A549 (cell line): ENCODE results near the gene PCSK5. TPM values are rescaled to one million over a fixed set of nuclear protein-coding genes. Genes with fewer than 3 reads are reported as not detected.

Source experiments
- ATAC-seq, 2 experiments: fragments of 200-7000 bp in 1 of 2; fragments of >200 bp in 1 of 2; cut with Nextera tagmentation in 1 of 2; cut with Tn5 transposase in 1 of 2; 3 replicates each; pipeline versions ENCODE4 v1.8.0 to v1.9.1; 2018 to 2020; ENCODE audit warnings: mild to moderate bottlenecking in 1 of 2, moderate library complexity in 1 of 2
- CTCF ChIA-PET: fragments of 300-600 bp; sonication (Branson Sonifier 250); formaldehyde crosslinking; extraction: SDS; loops from one replicate; lab custom pipeline; 2021; ENCODE audit warnings: antibody characterized with exemption, inconsistent platforms; lab: Yijun Ruan, JAX
- POLR2A ChIA-PET: fragments of 350-600 bp; formaldehyde crosslinking; extraction: SDS; loops from one replicate; lab custom pipeline; 2021; ENCODE audit warnings: antibody characterized with exemption, inconsistent platforms; lab: Yijun Ruan, JAX
- DNase-seq, 2 experiments: peaks; one replicate each; pipeline versions ENCODE4 v3.0.0 to v3.0.0-alpha.2; 2011 to 2016; ENCODE audit warnings: low read depth in 1 of 2, low spot score in 1 of 2
- FAIRE-seq: peaks from 2 replicates; lab custom pipeline; 2011; peaks lifted over from hg19 to GRCh38; lab: Jason Lieb, UNC
- H3K27ac ChIP-seq, 2 experiments: fragments of >200 bp; sonication (Bioruptor Twin); formaldehyde crosslinking; 3 replicates each; pipeline ENCODE4 v1.5.1; 2016 to 2017
- H3K4me1 ChIP-seq: fragments of >200 bp; sonication (Bioruptor Twin); formaldehyde crosslinking; 3 replicates; pipeline ENCODE4 v1.6.1; 2016
- H3K4me2 ChIP-seq: fragments of >200 bp; sonication (Bioruptor Twin); formaldehyde crosslinking; 3 replicates; pipeline ENCODE4 v1.6.1; 2016
- H3K4me3 ChIP-seq: fragments of >200 bp; sonication (Bioruptor Twin); formaldehyde crosslinking; 3 replicates; pipeline ENCODE4 v1.5.1; 2016
- H3K9me3 ChIP-seq: fragments of >200 bp; sonication (Bioruptor Twin); formaldehyde crosslinking; 3 replicates; pipeline ENCODE4 v1.6.1; 2016
- CBX2 ChIP-seq: fragments of 200-600 bp; sonication (generic); IDR thresholded peaks from 2 replicates; pipeline ENCODE4 v1.6.1; 2016; ENCODE audit warnings: low read depth, mild to moderate bottlenecking, borderline replicate concordance
- CBX8 ChIP-seq: fragments of 200-600 bp; sonication (generic); IDR thresholded peaks from 2 replicates; pipeline ENCODE4 v1.6.1; 2016
- CHD2 ChIP-seq: fragments of 150-350 bp; IDR thresholded peaks from 2 replicates; pipeline ENCODE4 v1.6.1; 2014; ENCODE audit warnings: low read length; ENCODE audit not compliant: partially characterized antibody
- EHMT2 ChIP-seq: fragments of 200-600 bp; sonication (generic); IDR thresholded peaks from 2 replicates; pipeline ENCODE4 v1.6.1; 2016; ENCODE audit warnings: antibody characterized with exemption, low read depth, mild to moderate bottlenecking, moderate library complexity
- EP300 ChIP-seq, 2 experiments: fragments of >200 bp; sonication (Bioruptor Twin); formaldehyde crosslinking; IDR thresholded peaks; 2 replicates in 1 of 2; 3 replicates in 1 of 2; pipeline ENCODE4 v1.6.1; 2016 to 2017
- FOSL2 ChIP-seq, 2 experiments: fragments of 450-650 bp in 1 of 2; fragments of >200 bp in 1 of 2; sonication (Bioruptor Twin) in 1 of 2; formaldehyde crosslinking; IDR thresholded peaks; 2 replicates each; pipeline versions ENCODE4 v1.5.0 to v1.6.1; 2016 to 2020; ENCODE audit warnings: mild to moderate bottlenecking in 1 of 2, moderate library complexity in 1 of 2
- FOXS1 ChIP-seq: fragments of 250-450 bp; sonication (Bioruptor Pico); IDR thresholded peaks from 2 replicates; pipeline ENCODE4 v1.5.0; 2020; ENCODE audit warnings: mild to moderate bottlenecking, moderate library complexity
- GATA3 ChIP-seq: IDR thresholded peaks from 2 replicates; pipeline ENCODE4 v1.6.1; 2012; ENCODE audit warnings: borderline replicate concordance
- KDM5A ChIP-seq: fragments of 200-600 bp; sonication (generic); IDR thresholded peaks from 2 replicates; pipeline ENCODE4 v1.6.1; 2016; ENCODE audit warnings: antibody characterized with exemption, mild to moderate bottlenecking
- PHF8 ChIP-seq: fragments of 200-600 bp; sonication (generic); IDR thresholded peaks from 2 replicates; pipeline ENCODE4 v1.6.1; 2016; ENCODE audit warnings: low read depth, mild to moderate bottlenecking, antibody characterized with exemption, moderate library complexity, borderline replicate concordance
- RFX5 ChIP-seq: fragments of 450-650 bp; IDR thresholded peaks from 2 replicates; pipeline ENCODE4 v1.7.1; 2014; ENCODE audit warnings: antibody characterized with exemption, mild to moderate bottlenecking, moderate library complexity
- TFCP2L1 ChIP-seq: fragments of 250-450 bp; sonication (Bioruptor Pico); IDR thresholded peaks from 2 replicates; pipeline ENCODE4 v1.5.0; 2021; ENCODE audit warnings: mild to moderate bottlenecking
- ZSCAN20 ChIP-seq: fragments of 250-450 bp; sonication (Bioruptor Pico); IDR thresholded peaks from 2 replicates; pipeline ENCODE4 v1.8.0; 2022; ENCODE audit warnings: mild to moderate bottlenecking, moderate library complexity
- WGBS: methylation state at CpG from one replicate; pipeline ENCODE4 v1.1.6; 2017; ENCODE audit errors: missing lambda C conversion rate; 5-methylcytosine and 5-hydroxymethylcytosine counted together
- polyA plus RNA-seq, 4 experiments: library from polyadenylated mRNA; depleted of rRNA in 3 of 4; stranded (reverse); fragments of >200 nt; fragmentation: RNase III in 1 of 4; extraction: RNeasy Plus Mini Kit Qiagen cat#74134 plus additional on column Dnase treatment in 1 of 4; gene quantifications; 2 replicates in 3 of 4; 3 replicates in 1 of 4; pipeline ENCODE4 v1.2.3, GENCODE V29; 2011 to 2017
- TF ChIP-seq, protein P1 (sequence below): fragments of 250-450 bp; sonication (Bioruptor Pico); IDR thresholded peaks from 2 replicates; pipeline ENCODE4 v1.5.0; 2020; ENCODE audit warnings: low read depth, mild to moderate bottlenecking, moderate library complexity
- TF ChIP-seq, protein P2 (sequence below): fragments of 450-650 bp; IDR thresholded peaks from 2 replicates; pipeline ENCODE4 v1.6.1; 2014; ENCODE audit warnings: antibody characterized with exemption
- TF ChIP-seq, protein P3 (sequence below): IDR thresholded peaks from 2 replicates; pipeline ENCODE4 v1.6.1; 2012; ENCODE audit warnings: low read depth, borderline replicate concordance
- TF ChIP-seq, protein P4 (sequence below): fragments of 150-350 bp; IDR thresholded peaks from 2 replicates; pipeline ENCODE4 v1.6.1; 2014; ENCODE audit warnings: low read depth, mild to moderate bottlenecking, low read length
- TF ChIP-seq, protein P5 (sequence below): IDR thresholded peaks from 2 replicates; pipeline ENCODE4 v1.6.1; 2012
- TF ChIP-seq, protein P6 (sequence below): fragments of >200 bp; sonication (Bioruptor Twin); formaldehyde crosslinking; IDR thresholded peaks from 3 replicates; pipeline ENCODE4 v1.5.1; 2016

The PCSK5 gene
- polyA plus RNA-seq, 2 of the 4 experiments (the other 2 are of a cell fraction), result 1.3 to 6.7 TPM

DNA sequence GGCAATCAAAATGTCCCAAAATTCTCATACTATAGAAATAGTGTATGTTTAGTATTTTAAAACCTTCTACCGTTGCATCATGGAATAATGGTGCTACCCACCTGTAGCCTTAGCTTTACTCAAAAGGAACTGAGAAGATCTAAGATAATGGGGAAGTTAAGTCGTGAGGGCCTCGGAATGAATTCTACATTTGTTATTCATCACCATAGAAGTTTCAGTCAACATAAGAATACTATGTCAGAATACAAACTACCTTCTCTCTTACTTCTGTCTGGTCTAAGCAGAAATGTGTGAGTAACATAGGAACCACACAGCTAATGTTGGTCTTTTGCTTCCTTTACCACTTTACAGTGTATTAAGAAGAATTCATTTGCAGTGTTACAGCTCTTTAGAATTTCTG, 460.5 kb downstream of the PCSK5 start:
- ChIA-PET CTCF (no interaction called here), POLR2A (no interaction called here)
- Histone ChIP-seq H3K4me2 (no peak overlapping the region), H3K4me3 (no peak overlapping the region), H3K27ac (no peak overlapping the region), H3K9me3 (no peaks in the 10 kb centered on the region), H3K4me1 (no peaks in the 10 kb centered on the region)
- FAIRE-seq, result no peak
- no peak for ATAC-seq
- WGBS, result 46% methylated on average over 3 of the region's 3 CpGs
- DNase-seq, result no peak
- TF ChIP-seq TFCP2L1 (no peak), CBX2 (no peak), GATA3 (no peak), CBX8 (no peak)
- TF ChIP-seq, protein P1, sequence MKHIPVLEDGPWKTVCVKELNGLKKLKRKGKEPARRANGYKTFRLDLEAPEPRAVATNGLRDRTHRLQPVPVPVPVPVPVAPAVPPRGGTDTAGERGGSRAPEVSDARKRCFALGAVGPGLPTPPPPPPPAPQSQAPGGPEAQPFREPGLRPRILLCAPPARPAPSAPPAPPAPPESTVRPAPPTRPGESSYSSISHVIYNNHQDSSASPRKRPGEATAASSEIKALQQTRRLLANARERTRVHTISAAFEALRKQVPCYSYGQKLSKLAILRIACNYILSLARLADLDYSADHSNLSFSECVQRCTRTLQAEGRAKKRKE (CRISPR knock-in tag), result no peak

DNA sequence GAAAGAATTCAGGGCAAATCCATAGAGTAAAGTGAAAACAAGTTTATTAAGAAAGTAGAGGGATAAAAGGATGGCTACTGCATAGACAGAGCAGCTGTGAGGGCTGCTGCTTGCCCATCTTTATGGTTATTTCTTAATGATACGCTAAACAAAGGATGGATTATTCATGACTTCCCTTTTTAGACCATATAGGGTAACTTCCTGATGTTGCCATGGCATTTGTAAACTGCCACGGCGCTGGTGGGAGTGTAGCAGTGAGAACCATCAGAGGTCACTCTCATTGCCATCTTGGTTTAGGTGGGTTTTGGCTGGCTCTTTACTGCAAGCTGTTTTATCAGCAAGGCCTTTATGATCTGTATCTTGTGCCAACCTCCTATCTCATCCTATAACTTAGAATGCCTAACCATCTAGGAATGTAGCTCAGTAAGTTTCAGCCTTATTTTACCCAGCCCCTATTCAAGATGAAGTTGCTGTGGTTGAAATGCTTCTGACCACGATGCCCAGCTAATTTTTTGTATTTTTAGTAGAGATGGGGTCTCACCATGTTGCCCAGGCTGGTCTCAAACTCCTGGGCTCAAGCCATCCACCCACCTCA, 461.6 kb downstream of the PCSK5 start:
- TF ChIP-seq CBX8 (no peak), CHD2 (no peak), EHMT2 (no peak), EP300 (IDR thresholded peaks at IDR 0.05) (no peak), KDM5A (no peak), RFX5 (no peak), ZSCAN20 (no peak), FOXS1 (CRISPR knock-in tag) (no peak), PHF8 (no peak), FOSL2 (IDR thresholded peaks at IDR 0.05) (no peak), FOSL2 (CRISPR knock-in tag; IDR thresholded peaks at IDR 0.05) (no peak)
- TF ChIP-seq, protein P2, sequence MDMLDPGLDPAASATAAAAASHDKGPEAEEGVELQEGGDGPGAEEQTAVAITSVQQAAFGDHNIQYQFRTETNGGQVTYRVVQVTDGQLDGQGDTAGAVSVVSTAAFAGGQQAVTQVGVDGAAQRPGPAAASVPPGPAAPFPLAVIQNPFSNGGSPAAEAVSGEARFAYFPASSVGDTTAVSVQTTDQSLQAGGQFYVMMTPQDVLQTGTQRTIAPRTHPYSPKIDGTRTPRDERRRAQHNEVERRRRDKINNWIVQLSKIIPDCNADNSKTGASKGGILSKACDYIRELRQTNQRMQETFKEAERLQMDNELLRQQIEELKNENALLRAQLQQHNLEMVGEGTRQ, result no peak
- TF ChIP-seq, protein P3, sequence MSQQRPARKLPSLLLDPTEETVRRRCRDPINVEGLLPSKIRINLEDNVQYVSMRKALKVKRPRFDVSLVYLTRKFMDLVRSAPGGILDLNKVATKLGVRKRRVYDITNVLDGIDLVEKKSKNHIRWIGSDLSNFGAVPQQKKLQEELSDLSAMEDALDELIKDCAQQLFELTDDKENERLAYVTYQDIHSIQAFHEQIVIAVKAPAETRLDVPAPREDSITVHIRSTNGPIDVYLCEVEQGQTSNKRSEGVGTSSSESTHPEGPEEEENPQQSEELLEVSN, result no peak
- TF ChIP-seq, protein P4, sequence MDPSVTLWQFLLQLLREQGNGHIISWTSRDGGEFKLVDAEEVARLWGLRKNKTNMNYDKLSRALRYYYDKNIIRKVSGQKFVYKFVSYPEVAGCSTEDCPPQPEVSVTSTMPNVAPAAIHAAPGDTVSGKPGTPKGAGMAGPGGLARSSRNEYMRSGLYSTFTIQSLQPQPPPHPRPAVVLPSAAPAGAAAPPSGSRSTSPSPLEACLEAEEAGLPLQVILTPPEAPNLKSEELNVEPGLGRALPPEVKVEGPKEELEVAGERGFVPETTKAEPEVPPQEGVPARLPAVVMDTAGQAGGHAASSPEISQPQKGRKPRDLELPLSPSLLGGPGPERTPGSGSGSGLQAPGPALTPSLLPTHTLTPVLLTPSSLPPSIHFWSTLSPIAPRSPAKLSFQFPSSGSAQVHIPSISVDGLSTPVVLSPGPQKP, result no peak
- TF ChIP-seq, protein P5, sequence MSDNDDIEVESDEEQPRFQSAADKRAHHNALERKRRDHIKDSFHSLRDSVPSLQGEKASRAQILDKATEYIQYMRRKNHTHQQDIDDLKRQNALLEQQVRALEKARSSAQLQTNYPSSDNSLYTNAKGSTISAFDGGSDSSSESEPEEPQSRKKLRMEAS, result no peak
- TF ChIP-seq, protein P6, sequence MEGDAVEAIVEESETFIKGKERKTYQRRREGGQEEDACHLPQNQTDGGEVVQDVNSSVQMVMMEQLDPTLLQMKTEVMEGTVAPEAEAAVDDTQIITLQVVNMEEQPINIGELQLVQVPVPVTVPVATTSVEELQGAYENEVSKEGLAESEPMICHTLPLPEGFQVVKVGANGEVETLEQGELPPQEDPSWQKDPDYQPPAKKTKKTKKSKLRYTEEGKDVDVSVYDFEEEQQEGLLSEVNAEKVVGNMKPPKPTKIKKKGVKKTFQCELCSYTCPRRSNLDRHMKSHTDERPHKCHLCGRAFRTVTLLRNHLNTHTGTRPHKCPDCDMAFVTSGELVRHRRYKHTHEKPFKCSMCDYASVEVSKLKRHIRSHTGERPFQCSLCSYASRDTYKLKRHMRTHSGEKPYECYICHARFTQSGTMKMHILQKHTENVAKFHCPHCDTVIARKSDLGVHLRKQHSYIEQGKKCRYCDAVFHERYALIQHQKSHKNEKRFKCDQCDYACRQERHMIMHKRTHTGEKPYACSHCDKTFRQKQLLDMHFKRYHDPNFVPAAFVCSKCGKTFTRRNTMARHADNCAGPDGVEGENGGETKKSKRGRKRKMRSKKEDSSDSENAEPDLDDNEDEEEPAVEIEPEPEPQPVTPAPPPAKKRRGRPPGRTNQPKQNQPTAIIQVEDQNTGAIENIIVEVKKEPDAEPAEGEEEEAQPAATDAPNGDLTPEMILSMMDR, result no peak
- WGBS, result 76% methylated on average over 4 of the region's 4 CpGs
- ATAC-seq (no peak), FAIRE-seq (no peak), DNase-seq (no peak)
- H3K4me1 ChIP-seq, result no peaks in the 10 kb centered on the region
- no peak overlapping the region for H3K4me2 ChIP-seq
- H3K4me3 ChIP-seq, result no peak overlapping the region
- no peaks in the 10 kb centered on the region for H3K9me3 ChIP-seq
- no peak overlapping the region for H3K27ac ChIP-seq
- ChIA-PET CTCF (no interaction called here), POLR2A (no interaction called here)
